ENCODE measurements around the gene VPS13D.

- TF ChIP-seq CTCF (IDR thresholded peaks at IDR 0.05) (no peak), POLR2A (IDR thresholded peaks at IDR 0.05) (no peak), POLR2AphosphoS5 (IDR thresholded peaks at IDR 0.05) (no peak), EP300 (IDR thresholded peaks at IDR 0.05) (no peak)
Observed at GRCh38 chr1:12249181-12249580, 19.4 kb downstream of the VPS13D start.
